Liver (tissue), 9 donors: Measurements from ENCODE around the gene PCED1B. TPM values are rescaled to one million over a fixed set of nuclear protein-coding genes. Genes with fewer than 3 reads are reported as not detected.

Experiments
- DNase-seq: peaks from one replicate; pipeline ENCODE4 v3.0.0-alpha.2; 2017; ENCODE audit warnings: low spot score
- H3K27ac ChIP-seq, 2 donors: one replicate each; pipeline ENCODE4 v1.7.0; 2013; ENCODE audit warnings: inconsistent platforms in 2 of 2, low read length in 2 of 2, control low read depth in 1 of 2, low read depth in 1 of 2, mild to moderate bottlenecking in 1 of 2
- H3K27me3 ChIP-seq, 4 donors: one replicate each; pipeline versions ENCODE4 v1.6.1 to v1.7.0; 2013; ENCODE audit warnings: low read length in 3 of 4, inconsistent platforms in 1 of 4, mild to moderate bottlenecking in 1 of 4, moderate library complexity in 1 of 4; ENCODE audit not compliant: control insufficient read depth in 4 of 4, insufficient read depth in 4 of 4
- H3K36me3 ChIP-seq, 4 donors: one replicate each; pipeline versions ENCODE4 v1.6.1 to v1.7.0; 2013; ENCODE audit warnings: low read length in 3 of 4, mild to moderate bottlenecking in 3 of 4, low read depth in 1 of 4, moderate library complexity in 1 of 4; ENCODE audit not compliant: control insufficient read depth in 4 of 4, insufficient read depth in 3 of 4
- H3K4me1 ChIP-seq, 4 donors: one replicate each; pipeline versions ENCODE4 v1.6.1 to v1.7.0; 2013; ENCODE audit warnings: low read length in 3 of 4, mild to moderate bottlenecking in 3 of 4, moderate library complexity in 1 of 4; ENCODE audit not compliant: control insufficient read depth in 4 of 4, insufficient read depth in 4 of 4
- H3K4me3 ChIP-seq, 3 donors: one replicate each; pipeline versions ENCODE4 v1.6.1 to v1.7.0; 2013; ENCODE audit warnings: low read length in 3 of 3, control low read depth in 1 of 3, low read depth in 1 of 3, mild to moderate bottlenecking in 1 of 3
- H3K9ac ChIP-seq, 2 donors: one replicate each; pipeline ENCODE4 v1.7.0; 2013; ENCODE audit warnings: low read length in 2 of 2, mild to moderate bottlenecking in 2 of 2, moderate library complexity in 2 of 2, control low read depth in 1 of 2, low read depth in 1 of 2
- H3K9me3 ChIP-seq, 4 donors: one replicate each; pipeline versions ENCODE4 v1.6.1 to v1.7.0; 2013; ENCODE audit warnings: low read length in 3 of 4; ENCODE audit not compliant: control insufficient read depth in 4 of 4
- EGR1 ChIP-seq, 2 donors: IDR thresholded peaks; 2 replicates each; pipeline ENCODE4 v1.6.1; 2016 to 2018; ENCODE audit warnings: antibody characterized with exemption in 2 of 2, low read depth in 2 of 2
- HNF4G ChIP-seq: IDR thresholded peaks from 2 replicates; pipeline ENCODE4 v1.6.1; 2016; ENCODE audit warnings: antibody characterized with exemption
- MAX ChIP-seq: IDR thresholded peaks from 2 replicates; pipeline ENCODE4 v1.6.1; 2016; ENCODE audit warnings: antibody characterized with exemption
- REST ChIP-seq: IDR thresholded peaks from 2 replicates; pipeline ENCODE4 v1.6.1; 2016; ENCODE audit warnings: antibody characterized with exemption, mild to moderate bottlenecking
- RXRA ChIP-seq, 2 donors: IDR thresholded peaks; 2 replicates each; pipeline ENCODE4 v1.6.1; 2017 to 2018; ENCODE audit warnings: antibody characterized with exemption in 2 of 2, mild to moderate bottlenecking in 1 of 2
- YY1 ChIP-seq: IDR thresholded peaks from 2 replicates; pipeline ENCODE4 v1.6.1; 2016; ENCODE audit warnings: antibody characterized with exemption, mild to moderate bottlenecking
- WGBS: extraction: QIAGEN DNeasy Blood & Tissue Kit; methylation state at CpG from one replicate; pipeline ENCODE4 v1.1.7; 2013; 5-methylcytosine and 5-hydroxymethylcytosine counted together
- polyA plus RNA-seq, 2 donors: library from polyadenylated mRNA; stranded (reverse) in 1 of 2; unstranded in 1 of 2; fragments of 200-250 nt in 1 of 2; fragments of >200 nt in 1 of 2; fragmentation: Nextera tagmentation in 1 of 2; extraction: Ambion mirVana in 1 of 2; gene quantifications; one replicate each; pipeline versions ENCODE4 v1.2.1 to v1.2.3, GENCODE V29; 2013 to 2015
- total RNA-seq, 2 donors: library from RNA; depleted of rRNA; stranded (reverse); fragments of >200 nt; gene quantifications; one replicate each; pipeline ENCODE4 v1.2.3, GENCODE V29; 2014
- donor health status: healthy.
- donor health status: healthy.
- donor health status: healthy.
- donor health status: healthy.
- donor health status: healthy.

Gene PCED1B
- total and polyA plus RNA-seq, 4 donors: 0.51 to 1.8 (median 1.1) TPM

- Histone ChIP-seq H3K27ac (no peak overlapping the region), H3K4me1 (no peaks in the 10 kb centered on the region), H3K9me3 (no peaks in the 10 kb centered on the region), H3K36me3 (no peaks in the 10 kb centered on the region), H3K4me3 (no peak overlapping the region), H3K9ac (no peak overlapping the region), H3K27me3 (no peaks in the 10 kb centered on the region)
- TF ChIP-seq MAX (no peak), YY1 (no peak), RXRA (IDR thresholded peaks at IDR 0.05) (no peak)
- no peak for DNase-seq
- WGBS: 98% methylated on average over 1 of the region's 1 CpG
Measured at GRCh38 chr12:47269916-47270315, 190.5 kb downstream of the PCED1B start.

GRCh38 chr12:47270782-47271664, 191.6 kb downstream of the PCED1B start:
- 88% methylated on average over 4 of the region's 4 CpGs for WGBS

GRCh38 chr12:47271800-47272239, 192.4 kb downstream of the PCED1B start:
- no peaks in the 10 kb centered on the region for H3K9me3 ChIP-seq
- WGBS: 70% methylated on average over 2 of the region's 2 CpGs
- TF ChIP-seq HNF4G: no peak
- no peak for TF ChIP-seq REST
- H3K4me1 ChIP-seq: peaks cover 0 to 6% (median 0%) of the 10 kb centered on the region in 4 donors
- no peaks in the 10 kb centered on the region for H3K27me3 ChIP-seq
- no peak for DNase-seq
- no peak overlapping the region for H3K4me3 ChIP-seq
- no peak overlapping the region for H3K27ac ChIP-seq
- no peak overlapping the region for H3K9ac ChIP-seq
- no peaks in the 10 kb centered on the region for H3K36me3 ChIP-seq

More at GRCh38 chr12:47270782-47271664, 191.6 kb downstream of the PCED1B start:
- no peak for DNase-seq
- H3K4me1 ChIP-seq: no peaks in the 10 kb centered on the region
- H3K4me3 ChIP-seq: no peak overlapping the region
- no peaks in the 10 kb centered on the region for H3K9me3 ChIP-seq
- no peaks in the 10 kb centered on the region for H3K36me3 ChIP-seq
- TF ChIP-seq REST (no peak), EGR1 (IDR thresholded peaks at IDR 0.05; ENCODE audit: low read depth in 2 of 2) (no peak)
- no peaks in the 10 kb centered on the region for H3K27me3 ChIP-seq
- H3K27ac ChIP-seq: no peak overlapping the region
- H3K9ac ChIP-seq: no peak overlapping the region
